IMR-90 (cell line): Measurements from ENCODE around the gene SLC44A5. TPM values are rescaled to one million over a fixed set of nuclear protein-coding genes. Genes with fewer than 3 reads are reported as not detected.

ENCODE experiments used
- ATAC-seq: fragments of 200-7000 bp; cut with Tn5 transposase; 2 replicates; pipeline ENCODE4 v1.9.1; 2020; ENCODE audit warnings: low read depth, mild to moderate bottlenecking, moderate library complexity
- BruUV-seq: library from RNA; stranded (reverse); fragments of 400-500 nt; replicated peaks from 2 replicates; lab custom pipeline; 2021; lab: Mats Ljungman, UMichigan
- CTCF ChIA-PET: fragments of 300-600 bp; formaldehyde crosslinking; extraction: SDS; loops from one replicate; lab custom pipeline; 2021; ENCODE audit warnings: antibody characterized with exemption; lab: Yijun Ruan, JAX
- POLR2A ChIA-PET: fragments of 300-600 bp; sonication (Branson Sonifier 250); formaldehyde crosslinking; loops from one replicate; lab custom pipeline; 2022; ENCODE audit warnings: antibody characterized with exemption; ENCODE audit not compliant: unreplicated experiment; lab: Charles Lee
- DNase-seq: peaks from one replicate; pipeline ENCODE4 v3.0.0; 2013
- H2AFZ ChIP-seq: replicated peaks from 2 replicates; pipeline ENCODE3; 2013; ENCODE audit warnings: low read length, mild to moderate bottlenecking; ENCODE audit not compliant: poor library complexity
- H2AK5ac ChIP-seq: 2 replicates; pipeline ENCODE4 v1.6.1; 2013; ENCODE audit warnings: low read depth, low read length, inconsistent platforms
- H2AK9ac ChIP-seq: replicated peaks from 2 replicates; pipeline ENCODE3; 2013; ENCODE audit warnings: mild to moderate bottlenecking, low read depth, low read length, moderate library complexity; ENCODE audit not compliant: poor library complexity
- H2BK120ac ChIP-seq: 2 replicates; pipeline ENCODE4 v1.6.1; 2013; ENCODE audit warnings: low read depth, low read length, inconsistent platforms
- H2BK15ac ChIP-seq: 3 replicates; pipeline ENCODE4 v1.6.1; 2013; ENCODE audit warnings: low read depth, low read length, inconsistent platforms
- H2BK20ac ChIP-seq: 2 replicates; pipeline ENCODE4 v1.6.1; 2013; ENCODE audit warnings: low read depth, mild to moderate bottlenecking, inconsistent platforms, low read length, moderate library complexity
- H2BK5ac ChIP-seq: 2 replicates; pipeline ENCODE4 v1.6.1; 2013; ENCODE audit warnings: mild to moderate bottlenecking, low read depth, low read length, inconsistent platforms; ENCODE audit not compliant: poor library complexity, severe bottlenecking
- H3K14ac ChIP-seq: replicated peaks from 2 replicates; pipeline ENCODE4 v1.6.1; 2013; ENCODE audit warnings: low read depth, low read length, inconsistent platforms
- H3K18ac ChIP-seq: 2 replicates; pipeline ENCODE4 v1.6.1; 2013; ENCODE audit warnings: low read depth, low read length, control low read depth
- H3K23ac ChIP-seq: 2 replicates; pipeline ENCODE4 v1.6.1; 2013; ENCODE audit warnings: low read depth, low read length, inconsistent platforms
- H3K27ac ChIP-seq: 2 replicates; pipeline ENCODE4 v1.5.1; 2013; ENCODE audit warnings: mild to moderate bottlenecking, control low read depth, low read length; ENCODE audit not compliant: insufficient read depth
- H3K27me3 ChIP-seq: 2 replicates; pipeline ENCODE4 v1.6.1; 2013; ENCODE audit warnings: low read length; ENCODE audit not compliant: control insufficient read depth, insufficient read depth
- H3K36me3 ChIP-seq: 2 replicates; pipeline ENCODE4 v1.6.1; 2013; ENCODE audit warnings: low read length, mixed read lengths; ENCODE audit not compliant: control insufficient read depth, insufficient read depth
- H3K4ac ChIP-seq: 2 replicates; pipeline ENCODE4 v1.6.1; 2013; ENCODE audit warnings: low read depth, low read length, inconsistent platforms
- H3K4me1 ChIP-seq: 2 replicates; pipeline ENCODE4 v1.6.1; 2013; ENCODE audit warnings: low read length, mixed read lengths; ENCODE audit not compliant: control insufficient read depth, insufficient read depth
- H3K4me2 ChIP-seq: 2 replicates; pipeline ENCODE4 v1.6.1; 2013; ENCODE audit warnings: low read depth, mild to moderate bottlenecking, control low read depth, low read length, moderate library complexity
- H3K4me3 ChIP-seq: 2 replicates; pipeline ENCODE4 v1.5.1; 2013; ENCODE audit warnings: low read depth, mild to moderate bottlenecking, control low read depth, low read length, moderate library complexity; ENCODE audit not compliant: insufficient read depth
- H3K56ac ChIP-seq: 2 replicates; pipeline ENCODE4 v1.6.1; 2013; ENCODE audit warnings: low read length, inconsistent platforms; ENCODE audit not compliant: insufficient read depth; ENCODE audit errors: extremely low read depth
- H3K79me1 ChIP-seq, 2 experiments: 2 replicates each; pipeline ENCODE4 v1.6.1; 2013; ENCODE audit warnings: low read length in 2 of 2, inconsistent platforms in 1 of 2, low read depth in 1 of 2
- H3K9ac ChIP-seq: 2 replicates; pipeline ENCODE4 v1.6.1; 2013; ENCODE audit warnings: low read depth, low read length, control low read depth
- H3K9me1 ChIP-seq: 2 replicates; pipeline ENCODE4 v1.6.1; 2013; ENCODE audit warnings: low read length, inconsistent platforms; ENCODE audit not compliant: insufficient read depth
- H3K9me3 ChIP-seq: 2 replicates; pipeline ENCODE4 v1.6.1; 2013; ENCODE audit warnings: low read length; ENCODE audit not compliant: control insufficient read depth, insufficient read depth
- H4K20me1 ChIP-seq: 2 replicates; pipeline ENCODE4 v1.6.1; 2013; ENCODE audit warnings: low read length, inconsistent platforms; ENCODE audit not compliant: insufficient read depth
- H4K5ac ChIP-seq: 2 replicates; pipeline ENCODE4 v1.6.1; 2013; ENCODE audit warnings: mild to moderate bottlenecking, low read depth, low read length, control low read depth
- H4K8ac ChIP-seq, 2 experiments: 2 replicates each; pipeline ENCODE4 v1.6.1; 2013; ENCODE audit warnings: low read depth in 2 of 2, low read length in 2 of 2, control low read depth in 1 of 2, inconsistent platforms in 1 of 2
- H4K91ac ChIP-seq: 2 replicates; pipeline ENCODE4 v1.6.1; 2013; ENCODE audit warnings: low read depth, low read length, inconsistent platforms; ENCODE audit not compliant: insufficient read depth
- BHLHE40 ChIP-seq: fragments of 150-350 bp; IDR thresholded peaks from 2 replicates; pipeline ENCODE4 v1.6.1; 2016; ENCODE audit warnings: mild to moderate bottlenecking, low read depth, low read length
- CEBPB ChIP-seq: IDR thresholded peaks from 2 replicates; pipeline ENCODE4 v1.6.1; 2012; ENCODE audit warnings: low read depth, low read length, improper control_type of control experiment
- CHD1 ChIP-seq: IDR thresholded peaks from 2 replicates; pipeline ENCODE4 v1.6.1; 2012; ENCODE audit warnings: low read depth, low read length, improper control_type of control experiment
- CTCF ChIP-seq: conservative IDR thresholded peaks from 2 replicates; pipeline ENCODE4 v1.5.1; 2012; ENCODE audit warnings: mild to moderate bottlenecking, low read depth, low read length, improper control_type of control experiment
- ELK1 ChIP-seq: fragments of 150-350 bp; IDR thresholded peaks from 2 replicates; pipeline ENCODE4 v1.6.1; 2016; ENCODE audit warnings: low read depth, mild to moderate bottlenecking, low read length, moderate library complexity, borderline replicate concordance
- MAFK ChIP-seq: IDR thresholded peaks from 2 replicates; pipeline ENCODE4 v1.6.1; 2012; ENCODE audit warnings: low read depth, low read length, improper control_type of control experiment
- MAZ ChIP-seq: IDR thresholded peaks from 2 replicates; pipeline ENCODE4 v1.6.1; 2012; ENCODE audit warnings: low read depth, mild to moderate bottlenecking, low read length, improper control_type of control experiment, moderate library complexity, borderline replicate concordance
- MXI1 ChIP-seq: IDR thresholded peaks from 2 replicates; pipeline ENCODE4 v1.6.1; 2012; ENCODE audit warnings: low read depth, mild to moderate bottlenecking, low read length, moderate library complexity, borderline replicate concordance
- NFE2L2 ChIP-seq: fragments of 150-350 bp; IDR thresholded peaks from 2 replicates; pipeline ENCODE4 v1.6.1; 2016; ENCODE audit warnings: low read depth, mild to moderate bottlenecking, low read length
- RAD21 ChIP-seq: IDR thresholded peaks from 2 replicates; pipeline ENCODE4 v1.6.1; 2012; ENCODE audit warnings: low read length, improper control_type of control experiment
- RCOR1 ChIP-seq: IDR thresholded peaks from 2 replicates; pipeline ENCODE4 v1.6.1; 2012; ENCODE audit warnings: mild to moderate bottlenecking, low read length, improper control_type of control experiment; ENCODE audit not compliant: insufficient replicate concordance
- RFX5 ChIP-seq: IDR thresholded peaks from 2 replicates; pipeline ENCODE4 v1.8.0; 2012; ENCODE audit warnings: low read depth, mild to moderate bottlenecking, low read length, moderate library complexity
- SMC3 ChIP-seq: fragments of 150-350 bp; IDR thresholded peaks from 2 replicates; pipeline ENCODE4 v1.6.1; 2016; ENCODE audit warnings: low read depth, mild to moderate bottlenecking, antibody characterized with exemption, low read length, moderate library complexity
- USF2 ChIP-seq: fragments of 150-350 bp; IDR thresholded peaks from 2 replicates; pipeline ENCODE4 v1.6.1; 2017; ENCODE audit warnings: mild to moderate bottlenecking, antibody characterized with exemption, low read length, low read depth
- WGBS, 2 experiments: methylation state at CpG; one replicate each; pipeline versions ENCODE4 v1.1.5 to v1.1.7; 2013; ENCODE audit warnings: missing lambda C conversion rate in 2 of 2; ENCODE audit not compliant: insufficient read length in 1 of 2; ENCODE audit errors: extremely low coverage in 2 of 2; 5-methylcytosine and 5-hydroxymethylcytosine counted together
- dilution Hi-C: fragments of 300-500 bp; cut with HindIII; formaldehyde crosslinking; loops from one replicate; pipeline ENCODE4 v1.14.3; 2018; ENCODE audit warnings: low sequenced_read_pairs; ENCODE audit not compliant: unreplicated experiment
- in situ Hi-C: fragments of 300-500 bp; cut with MboI; formaldehyde crosslinking; loops from 3 replicates; pipeline ENCODE4 v1.14.3; 2019; ENCODE audit warnings: low sequenced_read_pairs, inconsistent platforms, mixed read lengths
- intact Hi-C: fragments of 100-400 bp; cut with micrococcal nuclease; formaldehyde crosslinking; loops from 2 replicates; pipeline ENCODE4 v1.10.0; 2022
- polyA plus RNA-seq, 3 experiments: library from polyadenylated mRNA; depleted of rRNA; stranded (reverse); fragments of >200 nt; gene quantifications; 2 replicates each; pipeline ENCODE4 v1.2.3, GENCODE V29; 2012; ENCODE audit warnings: low replicate concordance in 1 of 3
- total RNA-seq: library from RNA; depleted of rRNA; stranded (reverse); fragments of >200 nt; gene quantifications from 2 replicates; pipeline ENCODE4 v1.2.3, GENCODE V29; 2012

SLC44A5 gene
- total and polyA plus RNA-seq, 2 of the 4 experiments (the other 2 are of a cell fraction) = under 0.01 TPM; not detected in 1

- H4K8ac ChIP-seq = no peak overlapping the region
- TF ChIP-seq RAD21 = no peak
- TF ChIP-seq MAZ = no peak
- TF ChIP-seq CHD1 = no peak
- TF ChIP-seq SMC3 = no peak
- no peak for TF ChIP-seq USF2
- TF ChIP-seq MAFK = no peak
- no peak for TF ChIP-seq ELK1
- no peak for TF ChIP-seq MXI1
- no peak for TF ChIP-seq RCOR1
- no peak for TF ChIP-seq CTCF
- no peak for TF ChIP-seq NFE2L2
- TF ChIP-seq RFX5 = no peak
- TF ChIP-seq CEBPB = no peak
- no peak for TF ChIP-seq BHLHE40
- POLR2A ChIA-PET = no interaction called here
- H2AK5ac ChIP-seq = no peak overlapping the region
- H4K91ac ChIP-seq = no peak overlapping the region
- H3K18ac ChIP-seq = no peak overlapping the region
- no peaks in the 10 kb centered on the region for H3K79me1 ChIP-seq
- BruUV-seq = no TSS peak
- no peak overlapping the region for H2BK15ac ChIP-seq
- dilution Hi-C loops (no loop called here), in situ Hi-C loops (no loop called here), intact Hi-C loops (no loop called here)
- no peak overlapping the region for H2BK20ac ChIP-seq
- no peaks in the 10 kb centered on the region for H3K9me1 ChIP-seq
- no peak for DNase-seq
- no peak overlapping the region for H3K4me2 ChIP-seq
- no peak overlapping the region for H3K9ac ChIP-seq
- no peak overlapping the region for H2BK120ac ChIP-seq
- H3K9me3 ChIP-seq = peaks cover 6% of the 10 kb centered on the region
- no peaks in the 10 kb centered on the region for H3K36me3 ChIP-seq
- H3K23ac ChIP-seq = no peak overlapping the region
- no peak overlapping the region for H3K27ac ChIP-seq
- no peak overlapping the region for H2AFZ ChIP-seq
- H3K4me1 ChIP-seq = no peaks in the 10 kb centered on the region
- H3K4me3 ChIP-seq = no peak overlapping the region
- ATAC-seq = no peak
- no peak overlapping the region for H3K4ac ChIP-seq
- no peak overlapping the region for H4K5ac ChIP-seq
- WGBS, 2 experiments = no CpG with 5 or more reads among the region's 2 CpGs
- no peaks in the 10 kb centered on the region for H4K20me1 ChIP-seq
- CTCF ChIA-PET = no interaction called here
- H3K56ac ChIP-seq = no peak overlapping the region
- no peaks in the 10 kb centered on the region for H3K27me3 ChIP-seq
- no peak overlapping the region for H3K14ac ChIP-seq
- no peak overlapping the region for H2BK5ac ChIP-seq
- H2AK9ac ChIP-seq = no peak overlapping the region
These were observed 128.0 kb downstream of the SLC44A5 start for GRCh38 chr1:75482951-75483350.
